GM12872 (cell line): ENCODE results near the gene ASF1A.

Source experiments
- CTCF ChIP-seq: IDR thresholded peaks from 3 replicates; pipeline ENCODE4 v1.5.1; 2011; ENCODE audit warnings: low read depth, mild to moderate bottlenecking, low read length, moderate library complexity; ENCODE audit not compliant: insufficient read depth

The ASF1A gene

DNA sequence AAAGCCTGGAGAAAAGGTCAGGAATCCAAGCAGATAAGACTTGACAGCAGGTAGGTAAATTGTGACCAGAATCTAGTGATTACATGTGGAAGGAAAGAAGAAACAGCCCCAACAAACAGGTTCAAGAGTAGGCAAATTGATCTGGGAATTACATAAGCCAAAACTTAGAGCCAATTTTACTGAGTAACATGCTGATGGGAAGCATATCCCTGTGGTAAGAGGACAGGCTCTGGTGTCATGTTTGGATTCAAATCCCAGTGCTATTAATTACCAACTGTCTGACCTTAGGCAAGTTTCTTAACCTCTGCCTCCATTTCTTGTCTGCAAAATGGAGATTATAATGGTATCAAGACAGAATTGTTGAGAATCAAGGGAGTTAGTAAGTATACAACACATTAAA is 20.6 kb downstream of the ASF1A start:
- TF ChIP-seq CTCF, result no peak

DNA sequence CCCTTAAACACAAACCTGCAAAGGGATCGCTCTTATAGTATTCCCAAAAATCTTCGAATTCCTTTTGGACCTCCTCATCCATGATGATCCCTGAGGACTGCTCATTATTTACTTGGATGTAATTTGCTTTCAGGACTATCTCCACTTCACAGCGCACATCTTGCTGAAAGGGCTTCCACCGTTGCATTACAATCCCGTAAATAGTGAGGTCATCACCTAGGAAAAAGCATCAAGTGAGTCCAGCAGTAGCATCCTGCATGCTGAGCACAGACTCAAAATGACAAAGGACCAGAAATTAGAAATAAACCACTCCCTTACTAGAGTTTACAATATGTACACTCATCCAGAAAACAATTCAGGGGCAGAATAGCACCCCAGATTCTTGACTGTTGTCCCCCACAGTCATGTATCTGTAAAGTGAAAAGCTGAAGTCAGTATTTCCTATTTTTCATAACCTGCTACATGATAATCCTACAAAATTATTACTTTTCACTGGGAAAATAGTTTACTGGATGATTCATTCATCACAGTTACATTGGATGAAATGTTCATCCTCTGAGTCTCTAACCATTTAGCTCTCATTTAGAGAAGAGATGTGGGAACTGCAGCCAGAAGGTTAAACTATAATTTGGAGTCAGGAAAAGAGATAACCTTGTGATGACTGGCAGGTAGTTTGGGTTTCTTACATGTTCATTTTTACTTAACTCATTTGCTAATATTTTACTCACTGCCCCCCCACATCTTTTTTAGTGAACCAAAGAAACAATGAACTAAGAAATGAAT is 23.8 kb downstream of the ASF1A start:
- no peak for TF ChIP-seq CTCF

- TF ChIP-seq CTCF, result no peak
These were observed 24.4 kb downstream of the ASF1A start for GRCh38 chr6:118918329-118918725.

DNA sequence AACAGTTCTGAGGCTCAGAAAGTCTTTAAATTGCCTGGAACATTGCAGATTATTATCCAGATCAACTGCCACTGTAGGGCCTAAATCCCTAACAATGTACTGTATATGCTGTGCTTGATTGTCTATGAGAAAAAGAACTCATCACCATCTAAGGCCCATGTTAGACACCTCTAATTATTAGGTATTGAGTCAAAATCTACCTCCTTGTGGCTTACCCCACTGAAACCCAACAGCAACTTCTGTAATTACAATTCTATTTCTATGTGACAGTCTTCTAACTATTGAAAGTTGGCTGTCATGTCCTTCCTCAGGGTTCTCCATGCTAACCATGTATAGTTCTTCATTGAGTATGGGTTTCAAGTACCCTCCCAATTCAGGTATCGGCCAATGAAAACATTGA is 27.1 kb downstream of the ASF1A start:
- TF ChIP-seq CTCF, result no peak

DNA sequence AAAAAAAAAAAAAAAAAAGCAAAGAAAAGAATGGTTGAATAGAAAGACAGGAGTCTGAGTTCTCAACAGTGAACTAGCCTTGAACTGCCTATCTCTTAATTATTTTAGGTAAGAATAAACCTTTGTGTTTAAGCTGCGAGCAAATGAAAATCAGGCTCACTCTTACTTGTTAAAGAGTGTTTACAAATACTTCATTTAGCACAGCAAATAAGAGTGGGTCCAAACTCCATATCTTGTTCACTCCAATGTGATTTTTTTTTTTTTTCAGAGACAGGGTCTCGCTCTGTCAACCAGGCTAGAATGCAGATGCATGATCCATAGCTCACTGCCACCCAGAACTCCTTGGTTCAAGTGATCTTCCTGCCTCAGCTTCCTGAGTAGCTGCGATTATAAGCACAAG is 29.1 kb downstream of the ASF1A start:
- no peak for TF ChIP-seq CTCF

GRCh38 chr6:118930680-118931079 is 36.7 kb downstream of the ASF1A start:
- no peak for TF ChIP-seq CTCF

- no peak for TF ChIP-seq CTCF
These were observed 37.5 kb downstream of the ASF1A start for GRCh38 chr6:118931436-118931835.

DNA sequence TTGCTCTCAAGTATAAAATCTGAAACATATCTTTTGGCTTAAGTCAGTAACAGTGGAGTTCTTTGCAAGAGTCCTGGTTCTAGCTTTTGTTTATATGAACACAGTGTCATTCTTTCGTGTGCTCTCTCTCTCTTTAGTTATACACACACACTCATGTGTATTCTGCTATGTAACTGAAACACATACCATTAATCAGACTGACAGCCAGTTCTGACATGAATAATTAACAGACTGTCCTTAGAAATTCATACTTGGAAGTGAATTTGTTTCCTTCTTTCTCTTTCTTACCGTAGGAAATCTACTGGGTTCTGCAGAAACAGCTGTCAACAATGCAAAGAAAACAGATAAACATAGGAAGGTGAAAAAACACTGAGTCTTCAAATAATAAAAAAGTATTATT is 38.5 kb downstream of the ASF1A start:
- no peak for TF ChIP-seq CTCF
